GM18873 (cell line): ENCODE measurements around the gene DHX36.
A peak's percentile ranks its signal among the peaks of the same experiment; 100 is the strongest.

ENCODE experiments used
- ATAC-seq: cut with Tn5 transposase; IDR thresholded peaks from one replicate; pipeline ENCODE4 v1.9.1; 2021; ENCODE audit warnings: mild to moderate bottlenecking, moderate library complexity, moderate number of reproducible peaks; ENCODE audit not compliant: unreplicated experiment, low FRiP score

Gene DHX36, protein sequence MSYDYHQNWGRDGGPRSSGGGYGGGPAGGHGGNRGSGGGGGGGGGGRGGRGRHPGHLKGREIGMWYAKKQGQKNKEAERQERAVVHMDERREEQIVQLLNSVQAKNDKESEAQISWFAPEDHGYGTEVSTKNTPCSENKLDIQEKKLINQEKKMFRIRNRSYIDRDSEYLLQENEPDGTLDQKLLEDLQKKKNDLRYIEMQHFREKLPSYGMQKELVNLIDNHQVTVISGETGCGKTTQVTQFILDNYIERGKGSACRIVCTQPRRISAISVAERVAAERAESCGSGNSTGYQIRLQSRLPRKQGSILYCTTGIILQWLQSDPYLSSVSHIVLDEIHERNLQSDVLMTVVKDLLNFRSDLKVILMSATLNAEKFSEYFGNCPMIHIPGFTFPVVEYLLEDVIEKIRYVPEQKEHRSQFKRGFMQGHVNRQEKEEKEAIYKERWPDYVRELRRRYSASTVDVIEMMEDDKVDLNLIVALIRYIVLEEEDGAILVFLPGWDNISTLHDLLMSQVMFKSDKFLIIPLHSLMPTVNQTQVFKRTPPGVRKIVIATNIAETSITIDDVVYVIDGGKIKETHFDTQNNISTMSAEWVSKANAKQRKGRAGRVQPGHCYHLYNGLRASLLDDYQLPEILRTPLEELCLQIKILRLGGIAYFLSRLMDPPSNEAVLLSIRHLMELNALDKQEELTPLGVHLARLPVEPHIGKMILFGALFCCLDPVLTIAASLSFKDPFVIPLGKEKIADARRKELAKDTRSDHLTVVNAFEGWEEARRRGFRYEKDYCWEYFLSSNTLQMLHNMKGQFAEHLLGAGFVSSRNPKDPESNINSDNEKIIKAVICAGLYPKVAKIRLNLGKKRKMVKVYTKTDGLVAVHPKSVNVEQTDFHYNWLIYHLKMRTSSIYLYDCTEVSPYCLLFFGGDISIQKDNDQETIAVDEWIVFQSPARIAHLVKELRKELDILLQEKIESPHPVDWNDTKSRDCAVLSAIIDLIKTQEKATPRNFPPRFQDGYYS

DNA sequence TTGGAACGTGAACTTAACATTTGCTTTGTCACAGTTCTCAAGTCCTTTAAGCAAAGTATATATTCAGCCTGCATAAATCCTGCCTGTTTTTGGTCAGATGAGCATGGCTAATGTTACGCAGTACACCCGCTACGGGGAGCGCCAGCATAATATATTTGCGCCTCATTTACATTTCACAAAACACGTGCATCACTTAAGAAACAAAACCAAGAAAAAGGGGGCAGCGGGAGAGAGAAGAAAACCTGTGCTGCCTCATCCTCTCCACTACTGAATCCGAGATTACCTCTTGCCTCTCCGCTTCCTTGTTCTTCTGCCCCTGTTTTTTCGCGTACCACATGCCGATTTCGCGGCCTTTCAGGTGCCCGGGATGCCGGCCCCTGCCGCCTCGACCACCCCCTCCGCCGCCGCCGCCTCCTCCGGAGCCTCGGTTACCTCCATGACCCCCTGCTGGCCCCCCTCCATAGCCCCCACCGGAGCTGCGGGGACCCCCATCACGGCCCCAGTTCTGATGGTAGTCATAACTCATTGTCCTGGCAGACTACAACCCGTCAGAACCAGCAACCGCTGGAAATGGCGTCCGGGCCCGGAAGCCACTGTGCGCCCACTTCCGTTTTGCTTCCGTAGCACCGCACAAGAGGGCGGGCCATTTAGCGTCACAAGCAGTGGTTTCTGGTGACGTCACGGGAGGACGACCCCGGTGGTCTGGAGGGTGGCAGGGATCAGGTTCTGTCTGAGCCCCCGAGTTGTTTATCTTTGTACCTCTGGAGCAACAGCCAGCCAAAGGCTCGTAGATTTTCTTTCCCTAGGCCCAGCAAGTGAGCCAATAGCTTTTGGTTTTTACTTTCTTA is at the start of gene DHX36:
TSS of gene DHX36 (minus strand) at position 597 of the 848 bp plus-strand sequence. CDS start at position 526, 71 bp downstream.
- ATAC-seq, result peak; percentile 89

DNA sequence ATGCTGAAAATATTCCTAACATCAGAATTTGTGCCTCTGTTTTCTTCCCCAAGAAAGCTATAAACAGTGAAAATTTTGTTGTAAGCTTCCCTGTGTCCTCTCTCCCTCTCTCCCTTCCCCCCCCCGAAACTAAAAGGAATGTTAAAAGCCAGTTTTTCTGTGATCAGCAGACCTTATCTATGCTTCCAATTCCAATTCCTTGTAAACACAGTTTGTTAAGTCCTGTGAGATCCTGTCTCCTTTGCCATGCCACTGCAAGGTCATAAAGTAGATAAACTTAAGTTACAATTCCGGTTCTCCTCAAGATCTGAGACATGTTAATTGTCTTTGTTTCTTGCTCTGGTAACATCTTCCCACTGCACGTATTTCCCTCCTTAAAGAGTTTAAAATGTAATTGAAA is 42.9 kb upstream of the DHX36 start:
- no peak for ATAC-seq

DNA sequence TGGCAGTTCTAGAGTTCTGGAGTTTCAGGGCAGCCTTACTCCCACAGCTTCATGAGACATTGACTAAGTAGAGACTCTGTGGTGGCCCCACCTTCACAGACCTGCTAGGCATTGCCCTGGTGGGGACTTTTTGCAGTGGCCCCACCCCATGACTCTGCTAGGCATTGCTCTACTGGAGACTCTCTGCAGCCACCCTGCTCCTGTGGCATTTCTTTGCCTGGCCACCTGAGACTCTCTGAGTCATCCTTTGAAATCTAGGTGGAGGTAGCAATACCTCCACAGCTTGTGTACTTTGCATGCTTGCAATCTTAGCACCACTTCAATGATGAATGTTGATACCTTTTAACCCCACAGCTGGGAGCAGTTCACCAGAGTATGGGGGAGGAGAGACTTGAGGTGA is 40.6 kb upstream of the DHX36 start:
- ATAC-seq, result no peak

DNA sequence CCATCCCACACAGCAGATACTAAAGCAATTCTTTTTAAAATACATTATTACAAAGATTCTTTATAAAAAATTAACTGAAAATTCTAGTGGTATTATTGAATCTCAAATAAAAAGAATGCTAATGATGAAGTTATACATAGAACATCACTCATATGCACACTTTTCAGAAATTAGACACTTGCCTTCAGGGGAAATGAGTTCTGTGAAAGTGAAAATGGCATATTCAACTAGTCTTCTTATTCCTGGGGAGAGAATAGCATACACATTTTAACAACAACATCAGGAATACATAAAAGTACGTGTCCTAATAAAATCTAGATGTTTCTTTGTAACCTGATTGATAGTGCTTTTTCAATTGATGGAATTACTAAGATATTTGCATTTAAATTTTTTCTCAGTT is 36.8 kb upstream of the DHX36 start:
- no peak for ATAC-seq

DNA sequence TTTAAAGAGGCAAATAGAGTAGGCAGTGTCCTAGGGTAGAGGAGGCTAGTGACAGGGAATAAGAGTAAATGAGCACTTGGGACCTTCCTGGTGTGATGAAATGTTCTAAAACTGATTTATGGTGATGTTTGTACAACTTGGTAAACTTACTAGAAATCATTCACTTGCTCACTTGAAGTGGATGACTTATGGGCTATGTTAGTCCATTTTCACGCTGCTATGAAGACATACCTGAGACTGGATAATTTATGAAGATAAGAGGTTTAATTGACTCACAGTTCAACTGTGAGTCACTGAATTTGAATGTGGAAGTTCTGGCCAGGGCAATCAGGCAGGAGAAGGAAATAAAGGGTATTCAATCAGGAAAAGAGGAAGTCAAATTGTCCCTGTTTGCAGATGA is 31.7 kb upstream of the DHX36 start:
- no peak for ATAC-seq

DNA sequence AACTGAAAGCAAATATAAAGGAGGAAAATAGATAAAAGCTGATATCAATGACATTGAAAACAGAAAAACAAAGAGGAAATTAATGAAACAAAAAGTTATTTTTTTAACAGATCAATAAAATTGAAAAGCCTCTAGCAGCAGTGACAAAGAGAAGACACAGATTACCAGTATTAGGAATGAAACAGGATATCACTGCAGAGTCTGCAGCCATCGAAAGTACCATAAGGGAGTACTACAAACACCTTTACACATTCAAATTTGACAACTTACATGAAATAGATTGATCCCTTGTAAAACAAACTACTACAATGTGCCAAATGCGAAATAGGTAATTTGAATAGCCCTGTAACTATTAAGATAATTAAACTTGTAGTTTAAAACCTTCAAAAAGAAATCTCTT is 24.9 kb upstream of the DHX36 start:
- no peak for ATAC-seq

DNA sequence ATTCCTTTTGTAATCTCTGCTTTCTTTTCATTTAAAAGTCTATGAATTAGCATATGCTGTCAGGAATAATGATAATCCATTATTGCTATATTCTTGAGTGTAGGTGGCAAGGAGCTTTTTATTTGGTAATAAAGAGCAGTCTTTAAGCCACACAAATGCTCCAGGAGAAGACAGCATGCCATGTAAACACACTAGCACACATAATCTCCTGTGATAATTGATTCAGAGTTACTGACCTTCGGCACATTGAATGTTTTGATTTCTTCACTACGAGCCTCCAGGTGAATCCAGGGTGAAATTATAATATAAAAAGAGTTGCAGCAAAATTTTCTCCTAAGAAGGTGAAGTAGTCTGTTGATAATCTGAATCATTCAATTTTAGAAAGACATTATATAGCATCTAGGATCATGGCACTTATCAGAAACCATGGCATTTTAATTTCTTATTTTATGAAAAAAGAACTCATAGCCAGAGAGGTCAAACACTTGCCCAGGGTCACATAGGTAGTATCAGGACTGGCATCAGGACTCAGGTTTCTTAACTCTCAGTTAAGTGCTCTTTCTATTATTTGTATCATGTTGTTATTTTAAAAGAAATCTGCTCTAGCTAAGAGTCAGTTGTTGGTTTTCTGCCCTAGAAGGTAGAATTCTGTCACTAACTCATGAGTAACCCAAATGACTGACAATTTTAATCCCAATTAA is 21.3 kb upstream of the DHX36 start:
- no peak for ATAC-seq

DNA sequence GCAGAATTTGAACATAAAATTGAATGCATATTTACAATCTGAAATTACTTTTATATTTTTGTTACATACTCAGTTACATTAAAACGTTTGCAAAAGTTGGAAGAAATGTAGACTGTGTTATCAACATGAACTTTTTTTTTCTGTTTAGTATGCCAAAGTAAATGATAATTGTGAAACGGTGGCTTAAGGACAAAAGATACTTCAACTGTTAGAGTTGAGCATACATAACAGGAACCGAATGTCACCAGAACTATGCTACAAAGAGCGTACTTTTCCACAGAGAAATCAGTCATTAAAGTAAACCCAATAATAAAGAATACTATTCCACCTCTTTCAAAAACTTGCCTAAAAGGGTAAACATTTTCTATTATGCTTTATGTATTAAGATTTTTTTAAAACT is 14.3 kb upstream of the DHX36 start:
- ATAC-seq, result no peak

DNA sequence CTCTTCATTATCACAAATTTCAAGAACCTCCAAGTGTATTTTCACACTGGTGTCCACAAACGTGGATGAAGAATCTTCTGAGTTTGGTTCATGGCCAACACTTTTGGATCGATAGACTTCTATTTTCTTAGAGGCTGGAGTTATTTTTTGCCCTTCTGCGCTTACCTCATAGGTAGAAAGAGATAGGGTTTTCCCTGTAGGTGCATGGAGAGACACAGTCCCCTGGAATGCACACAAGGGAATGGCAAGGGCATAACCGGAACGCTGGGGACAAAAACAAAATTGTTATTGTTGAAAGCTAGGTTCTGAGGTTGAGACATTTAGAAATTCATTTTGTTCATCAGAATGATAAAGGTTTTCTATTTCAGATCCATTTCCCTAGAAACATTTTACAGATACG is 13.7 kb upstream of the DHX36 start:
- no peak for ATAC-seq

DNA sequence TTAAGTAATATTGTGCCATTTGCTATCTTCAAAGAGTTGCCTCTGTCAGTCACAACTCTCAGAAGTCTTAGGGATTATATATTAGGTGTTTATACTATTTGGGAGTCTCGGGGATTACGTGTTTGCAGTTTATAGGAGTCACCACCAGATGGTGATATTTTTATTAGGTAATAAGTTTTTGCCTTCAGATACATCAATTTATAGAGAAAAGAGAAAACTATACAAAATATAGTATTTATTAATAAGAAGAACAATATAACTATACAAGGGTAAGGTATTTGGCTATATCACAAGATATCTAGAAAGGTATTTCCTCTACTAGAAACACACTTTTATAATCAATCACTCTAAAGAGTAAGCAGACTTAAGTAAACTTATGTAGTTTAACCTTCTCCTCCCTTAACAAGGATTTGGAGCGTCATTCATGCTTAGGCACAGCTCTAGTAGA is 10.7 kb upstream of the DHX36 start:
- no peak for ATAC-seq

DNA sequence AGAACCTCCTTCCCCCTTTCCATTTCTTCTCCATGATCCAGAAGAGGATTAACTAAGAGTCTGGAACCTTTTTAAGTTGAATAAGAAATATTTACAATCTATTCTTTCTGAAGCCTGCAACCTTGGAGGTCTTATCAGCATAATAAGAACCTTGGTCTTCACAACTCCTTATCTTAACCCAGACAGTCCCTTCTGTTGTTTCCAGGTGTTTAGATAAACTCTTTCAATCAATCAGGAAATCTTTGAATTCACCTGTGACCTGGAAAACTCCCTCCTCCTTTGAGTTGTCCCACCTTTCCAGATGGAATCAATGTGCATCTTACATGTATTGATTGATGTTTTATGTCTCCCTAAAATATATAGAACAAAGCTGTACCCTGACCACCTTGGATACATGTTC is 3.6 kb upstream of the DHX36 start:
- ATAC-seq, result no peak

DNA sequence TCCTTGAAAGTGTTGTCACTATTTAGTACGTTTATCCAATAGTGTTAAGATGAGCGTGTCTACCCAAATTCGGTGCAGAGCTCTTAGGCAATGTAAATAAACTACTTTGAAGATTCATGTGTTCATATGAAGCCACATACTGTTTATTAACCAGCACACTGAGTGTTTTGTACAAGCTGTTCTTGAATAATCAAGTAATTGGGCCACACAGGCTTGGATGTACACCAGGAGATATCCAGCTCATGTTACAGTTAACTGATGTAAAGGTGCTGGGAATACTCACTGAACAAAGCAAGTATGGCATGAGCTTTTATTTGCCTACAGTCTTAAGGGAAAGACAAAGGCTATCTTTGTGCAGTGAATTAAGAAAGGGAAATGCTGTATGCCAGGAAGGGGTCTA is 632 bp upstream of the DHX36 start:
- no peak for ATAC-seq

DNA sequence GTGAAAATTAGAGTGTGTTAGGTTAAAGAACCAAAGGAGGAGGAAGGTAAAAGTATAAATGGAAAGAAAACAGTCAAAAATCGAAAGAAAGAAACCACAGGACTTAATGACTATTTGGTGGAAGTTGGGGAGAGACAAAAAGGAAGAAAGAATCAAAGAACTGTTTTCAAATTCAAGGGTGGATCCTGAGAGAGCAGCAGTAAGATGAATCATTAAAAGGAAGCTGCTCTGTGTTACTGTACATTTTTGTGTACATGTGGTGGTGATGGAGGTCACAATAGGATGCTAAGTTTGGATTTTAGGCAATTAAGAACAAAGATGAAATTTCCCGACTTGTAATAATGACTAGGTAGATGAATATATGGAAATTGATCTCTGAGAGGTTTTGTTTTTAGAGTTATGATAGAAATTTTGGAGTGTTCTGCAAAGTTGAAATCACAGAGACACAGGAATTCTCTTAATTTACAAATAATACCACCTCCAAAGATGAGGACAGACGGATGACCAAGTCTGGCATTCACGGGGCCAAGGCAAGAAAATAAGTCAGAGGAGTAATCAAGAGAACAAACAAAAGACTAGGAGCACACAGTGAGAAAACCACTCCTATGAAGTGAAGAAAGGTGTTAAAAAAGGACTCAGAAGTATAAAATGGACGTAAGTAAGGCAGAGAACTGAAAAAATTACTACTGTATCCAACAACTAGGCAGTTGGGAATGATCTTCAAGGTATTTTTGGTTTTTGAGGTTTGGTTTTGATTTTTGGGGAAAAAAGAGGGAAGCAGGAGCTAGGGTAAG is 7.1 kb downstream of the DHX36 start:
- ATAC-seq, result no peak

DNA sequence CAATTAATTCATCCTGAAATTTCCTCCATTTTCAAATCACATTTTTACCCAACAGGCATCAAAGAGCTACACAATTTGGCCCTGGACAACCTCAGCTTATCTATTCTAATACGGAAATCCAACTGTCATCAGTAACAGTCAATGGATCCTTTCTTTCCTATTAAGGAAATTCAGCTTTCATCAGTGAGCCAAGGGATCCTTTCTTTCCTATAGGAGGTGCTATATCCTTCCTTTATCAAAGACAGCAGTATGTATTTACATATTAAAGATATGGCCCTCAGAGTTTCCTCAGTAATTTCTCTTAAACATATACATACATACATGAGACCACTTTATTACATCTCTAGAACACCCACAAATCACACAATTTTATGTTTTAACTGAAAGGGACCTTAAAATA is 10.1 kb downstream of the DHX36 start:
- ATAC-seq, result no peak

DNA sequence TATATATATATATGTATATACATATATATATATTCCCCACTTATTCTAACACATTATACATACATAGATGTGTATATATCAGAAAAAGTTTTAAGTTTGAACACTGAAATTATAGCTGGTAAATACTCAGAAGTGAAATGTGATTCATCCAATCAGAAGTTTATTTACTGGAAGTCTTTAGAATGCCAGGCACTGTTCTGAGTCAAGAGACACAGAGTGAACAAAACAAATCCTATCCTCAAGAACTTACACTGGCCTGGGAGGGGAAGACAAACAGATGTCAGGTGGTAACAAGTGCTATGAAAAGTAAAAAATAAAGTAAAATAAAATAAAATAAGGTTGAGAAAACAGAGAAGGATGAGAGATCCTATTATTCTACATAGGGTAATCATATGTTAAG is 13.4 kb downstream of the DHX36 start:
- ATAC-seq, result no peak

DNA sequence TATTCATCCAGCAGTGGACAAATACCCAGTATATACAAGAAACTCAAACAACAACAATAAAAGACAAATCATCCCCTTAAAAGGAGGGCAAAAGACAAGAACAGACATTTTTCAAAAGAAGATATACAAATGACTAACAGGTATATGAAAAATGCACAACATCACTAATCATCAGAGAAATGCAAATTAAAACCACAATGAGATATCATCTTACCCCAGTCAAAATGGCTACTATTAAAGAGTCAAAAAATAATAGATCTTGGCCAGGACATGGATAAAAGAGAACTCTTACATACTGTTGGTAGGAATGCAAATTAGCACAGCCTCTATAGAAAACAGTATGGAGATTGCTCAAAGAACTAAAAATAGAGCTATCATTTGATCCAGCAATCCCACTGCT is 16.9 kb downstream of the DHX36 start:
- no peak for ATAC-seq

DNA sequence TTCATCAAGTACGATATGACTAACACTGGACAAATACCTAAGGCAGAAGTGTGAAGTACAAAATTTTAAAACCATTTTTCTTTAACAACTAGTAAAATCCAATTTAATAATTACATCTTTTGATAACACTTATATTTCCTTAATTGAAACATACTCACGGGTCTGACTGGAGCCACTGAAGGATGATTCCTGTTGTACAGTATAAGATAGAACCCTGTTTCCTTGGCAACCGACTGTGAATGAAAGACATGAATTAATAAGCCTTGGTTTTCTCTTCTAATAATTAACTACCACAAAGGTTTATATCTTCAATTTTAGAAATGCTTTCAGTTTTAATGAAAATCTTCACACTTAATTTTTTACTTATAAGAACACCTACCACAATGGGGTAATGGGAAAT is 19.4 kb downstream of the DHX36 start:
- no peak for ATAC-seq

DNA sequence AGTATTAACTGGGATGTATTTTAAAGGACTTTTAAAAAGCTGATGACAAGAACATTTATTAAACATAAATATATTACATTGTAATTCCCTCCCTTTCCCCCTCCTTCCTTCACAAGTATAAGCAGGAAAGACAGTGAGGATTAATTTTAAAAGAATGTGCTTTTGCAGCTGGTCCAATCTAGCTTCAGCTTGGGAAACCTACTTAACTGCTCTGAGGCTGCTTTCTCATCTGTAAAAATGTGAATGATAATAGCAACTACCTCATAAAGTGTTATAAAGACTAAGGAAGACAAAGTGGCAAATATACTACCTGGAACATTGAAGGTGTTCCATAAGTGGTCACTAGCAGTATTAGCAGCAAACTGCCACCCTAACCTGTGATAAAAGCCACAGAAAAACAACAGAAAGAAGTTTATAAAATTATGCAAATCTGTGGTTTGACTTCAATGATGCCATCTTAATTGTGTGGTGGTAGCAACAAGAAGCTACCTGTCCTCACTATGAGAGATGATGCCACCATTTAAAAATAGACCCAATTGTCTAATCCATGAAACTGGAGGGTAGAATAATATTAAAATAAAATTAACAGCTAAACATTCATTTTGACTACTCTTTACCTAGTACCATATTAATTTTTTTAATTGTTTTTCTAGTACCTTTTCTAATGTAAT is 20.0 kb downstream of the DHX36 start:
- ATAC-seq, result no peak

DNA sequence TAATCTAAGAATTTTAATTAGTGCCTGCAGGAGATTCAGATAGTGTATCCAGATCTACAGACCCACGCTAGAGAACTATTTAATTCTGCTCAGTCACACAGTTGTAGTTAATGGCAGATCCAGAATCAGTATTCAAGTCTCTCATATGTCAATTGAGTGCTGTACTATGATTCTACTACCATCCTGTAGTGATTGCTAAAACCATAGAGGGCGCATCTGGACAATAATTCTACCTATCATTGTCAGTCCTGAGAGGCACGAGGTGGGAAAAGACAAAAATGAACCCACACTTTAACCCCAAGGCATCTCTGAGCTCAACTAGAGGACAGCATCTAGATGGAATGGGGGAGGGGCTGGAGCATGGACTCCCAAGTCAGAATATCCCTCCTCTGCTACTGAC is 22.7 kb downstream of the DHX36 start:
- ATAC-seq, result no peak
